ENCODE results near the gene DACH1.

DACH1 gene

GRCh38 chr13:71481501-71481900, 385.5 kb downstream of the DACH1 start:
- H3K4me3 ChIP-seq (ENCODE audit: low read length), result no peak overlapping the region
- no peak overlapping the region for H3K9ac ChIP-seq (ENCODE audit: low read length)
- no peaks in the 10 kb centered on the region for H3K9me3 ChIP-seq (ENCODE audit: control insufficient read depth, low read length)
- H3K27me3 ChIP-seq (ENCODE audit: control insufficient read depth, insufficient read depth, low read length), result no peaks in the 10 kb centered on the region
- H3K36me3 ChIP-seq (ENCODE audit: control insufficient read depth, insufficient read depth, low read length), result no peaks in the 10 kb centered on the region
- H3K4me1 ChIP-seq (ENCODE audit: control insufficient read depth, insufficient read depth, low read length), result no peaks in the 10 kb centered on the region

- Histone ChIP-seq H3K9ac (ENCODE audit: low read length) (no peak overlapping the region), H3K9me3 (ENCODE audit: control insufficient read depth, low read length) (no peaks in the 10 kb centered on the region), H3K36me3 (ENCODE audit: control insufficient read depth, insufficient read depth, low read length) (no peaks in the 10 kb centered on the region), H3K27me3 (ENCODE audit: control insufficient read depth, insufficient read depth, low read length) (no peaks in the 10 kb centered on the region), H3K4me1 (ENCODE audit: control insufficient read depth, insufficient read depth, low read length) (no peaks in the 10 kb centered on the region), H3K4me3 (ENCODE audit: low read length) (no peak overlapping the region)
These were observed 386.0 kb downstream of the DACH1 start for GRCh38 chr13:71481046-71481445.

- no peaks in the 10 kb centered on the region for H3K27me3 ChIP-seq (ENCODE audit: control insufficient read depth, insufficient read depth, low read length)
- H3K9ac ChIP-seq (ENCODE audit: low read length), result no peak overlapping the region
- H3K9me3 ChIP-seq (ENCODE audit: control insufficient read depth, low read length), result no peaks in the 10 kb centered on the region
- H3K4me1 ChIP-seq (ENCODE audit: control insufficient read depth, insufficient read depth, low read length), result no peaks in the 10 kb centered on the region
- no peak overlapping the region for H3K4me3 ChIP-seq (ENCODE audit: low read length)
- H3K36me3 ChIP-seq (ENCODE audit: control insufficient read depth, insufficient read depth, low read length), result no peaks in the 10 kb centered on the region
These were observed 389.3 kb downstream of the DACH1 start for GRCh38 chr13:71477735-71478134.

- Histone ChIP-seq H3K27me3 (ENCODE audit: control insufficient read depth, insufficient read depth, low read length) (no peaks in the 10 kb centered on the region), H3K9me3 (ENCODE audit: control insufficient read depth, low read length) (no peaks in the 10 kb centered on the region), H3K4me3 (ENCODE audit: low read length) (no peak overlapping the region), H3K4me1 (ENCODE audit: control insufficient read depth, insufficient read depth, low read length) (no peaks in the 10 kb centered on the region), H3K36me3 (ENCODE audit: control insufficient read depth, insufficient read depth, low read length) (no peaks in the 10 kb centered on the region), H3K9ac (ENCODE audit: low read length) (no peak overlapping the region)
These were observed 392.1 kb downstream of the DACH1 start for GRCh38 chr13:71474936-71475335.

- Histone ChIP-seq H3K9ac (ENCODE audit: low read length) (no peak overlapping the region), H3K4me1 (ENCODE audit: control insufficient read depth, insufficient read depth, low read length) (no peaks in the 10 kb centered on the region), H3K4me3 (ENCODE audit: low read length) (no peak overlapping the region), H3K9me3 (ENCODE audit: control insufficient read depth, low read length) (no peaks in the 10 kb centered on the region), H3K27me3 (ENCODE audit: control insufficient read depth, insufficient read depth, low read length) (no peaks in the 10 kb centered on the region), H3K36me3 (ENCODE audit: control insufficient read depth, insufficient read depth, low read length) (no peaks in the 10 kb centered on the region)
These were observed 397.4 kb downstream of the DACH1 start for GRCh38 chr13:71469626-71470025.

- Histone ChIP-seq H3K9ac (ENCODE audit: low read length) (no peak overlapping the region), H3K4me3 (ENCODE audit: low read length) (no peak overlapping the region), H3K36me3 (ENCODE audit: control insufficient read depth, insufficient read depth, low read length) (no peaks in the 10 kb centered on the region), H3K27me3 (ENCODE audit: control insufficient read depth, insufficient read depth, low read length) (no peaks in the 10 kb centered on the region), H3K4me1 (ENCODE audit: control insufficient read depth, insufficient read depth, low read length) (no peaks in the 10 kb centered on the region), H3K9me3 (ENCODE audit: control insufficient read depth, low read length) (no peaks in the 10 kb centered on the region)
These were observed 402.3 kb downstream of the DACH1 start for GRCh38 chr13:71464686-71465085.

- H3K4me1 ChIP-seq (ENCODE audit: control insufficient read depth, insufficient read depth, low read length), result no peaks in the 10 kb centered on the region
- H3K9ac ChIP-seq (ENCODE audit: low read length), result no peak overlapping the region
- no peak overlapping the region for H3K4me3 ChIP-seq (ENCODE audit: low read length)
- no peaks in the 10 kb centered on the region for H3K36me3 ChIP-seq (ENCODE audit: control insufficient read depth, insufficient read depth, low read length)
- no peaks in the 10 kb centered on the region for H3K9me3 ChIP-seq (ENCODE audit: control insufficient read depth, low read length)
- H3K27me3 ChIP-seq (ENCODE audit: control insufficient read depth, insufficient read depth, low read length), result no peaks in the 10 kb centered on the region
These were observed 405.1 kb downstream of the DACH1 start for GRCh38 chr13:71461892-71462291.

- Histone ChIP-seq H3K27me3 (ENCODE audit: control insufficient read depth, insufficient read depth, low read length) (no peaks in the 10 kb centered on the region), H3K9ac (ENCODE audit: low read length) (no peak overlapping the region), H3K36me3 (ENCODE audit: control insufficient read depth, insufficient read depth, low read length) (no peaks in the 10 kb centered on the region), H3K4me3 (ENCODE audit: low read length) (no peak overlapping the region), H3K4me1 (ENCODE audit: control insufficient read depth, insufficient read depth, low read length) (no peaks in the 10 kb centered on the region), H3K9me3 (ENCODE audit: control insufficient read depth, low read length) (no peaks in the 10 kb centered on the region)
These were observed 406.8 kb downstream of the DACH1 start for GRCh38 chr13:71460211-71460610.

- H3K9ac ChIP-seq (ENCODE audit: low read length), result no peak overlapping the region
- H3K36me3 ChIP-seq (ENCODE audit: control insufficient read depth, insufficient read depth, low read length), result no peaks in the 10 kb centered on the region
- no peak overlapping the region for H3K4me3 ChIP-seq (ENCODE audit: low read length)
- no peaks in the 10 kb centered on the region for H3K4me1 ChIP-seq (ENCODE audit: control insufficient read depth, insufficient read depth, low read length)
- H3K27me3 ChIP-seq (ENCODE audit: control insufficient read depth, insufficient read depth, low read length), result no peaks in the 10 kb centered on the region
- H3K9me3 ChIP-seq (ENCODE audit: control insufficient read depth, low read length), result no peaks in the 10 kb centered on the region
These were observed 407.3 kb downstream of the DACH1 start for GRCh38 chr13:71459708-71460107.

- Histone ChIP-seq H3K4me3 (ENCODE audit: low read length) (no peak overlapping the region), H3K9ac (ENCODE audit: low read length) (no peak overlapping the region), H3K36me3 (ENCODE audit: control insufficient read depth, insufficient read depth, low read length) (no peaks in the 10 kb centered on the region), H3K4me1 (ENCODE audit: control insufficient read depth, insufficient read depth, low read length) (no peaks in the 10 kb centered on the region), H3K27me3 (ENCODE audit: control insufficient read depth, insufficient read depth, low read length) (no peaks in the 10 kb centered on the region), H3K9me3 (ENCODE audit: control insufficient read depth, low read length) (no peaks in the 10 kb centered on the region)
These were observed 409.4 kb downstream of the DACH1 start for GRCh38 chr13:71457645-71458044.

GRCh38 chr13:71456136-71456535, 410.9 kb downstream of the DACH1 start:
- Histone ChIP-seq H3K4me1 (ENCODE audit: control insufficient read depth, insufficient read depth, low read length) (no peaks in the 10 kb centered on the region), H3K9ac (ENCODE audit: low read length) (no peak overlapping the region), H3K27me3 (ENCODE audit: control insufficient read depth, insufficient read depth, low read length) (no peaks in the 10 kb centered on the region), H3K4me3 (ENCODE audit: low read length) (no peak overlapping the region), H3K9me3 (ENCODE audit: control insufficient read depth, low read length) (no peaks in the 10 kb centered on the region), H3K36me3 (ENCODE audit: control insufficient read depth, insufficient read depth, low read length) (no peaks in the 10 kb centered on the region)

- no peaks in the 10 kb centered on the region for H3K9me3 ChIP-seq (ENCODE audit: control insufficient read depth, low read length)
- no peak overlapping the region for H3K4me3 ChIP-seq (ENCODE audit: low read length)
These were observed 412.5 kb downstream of the DACH1 start for GRCh38 chr13:71454509-71454908.

GRCh38 chr13:71448080-71448630, 418.8 kb downstream of the DACH1 start:
- no peaks in the 10 kb centered on the region for H3K36me3 ChIP-seq (ENCODE audit: control insufficient read depth, insufficient read depth, low read length)
- no peak overlapping the region for H3K4me3 ChIP-seq (ENCODE audit: low read length)
- H3K9ac ChIP-seq (ENCODE audit: low read length), result no peak overlapping the region
- no peaks in the 10 kb centered on the region for H3K27me3 ChIP-seq (ENCODE audit: control insufficient read depth, insufficient read depth, low read length)
- peaks cover 6% of the 10 kb centered on the region for H3K4me1 ChIP-seq (ENCODE audit: control insufficient read depth, insufficient read depth, low read length)
- no peaks in the 10 kb centered on the region for H3K9me3 ChIP-seq (ENCODE audit: control insufficient read depth, low read length)

More at GRCh38 chr13:71454509-71454908, 412.5 kb downstream of the DACH1 start:
- Histone ChIP-seq H3K27me3 (ENCODE audit: control insufficient read depth, insufficient read depth, low read length) (no peaks in the 10 kb centered on the region), H3K4me1 (ENCODE audit: control insufficient read depth, insufficient read depth, low read length) (no peaks in the 10 kb centered on the region), H3K9ac (ENCODE audit: low read length) (no peak overlapping the region), H3K36me3 (ENCODE audit: control insufficient read depth, insufficient read depth, low read length) (no peaks in the 10 kb centered on the region)

Measured in mucosa of stomach (tissue), 1 donor.